IPS-20b (cell line): ENCODE measurements around the gene CLEC20A.

Experiments
- H3K27ac ChIP-seq: one replicate; pipeline ENCODE4 v1.5.1; 2013; ENCODE audit warnings: low read length
- H3K27me3 ChIP-seq: 2 replicates; pipeline ENCODE4 v1.6.1; 2013; ENCODE audit warnings: mild to moderate bottlenecking, low read length, inconsistent platforms; ENCODE audit not compliant: insufficient read depth
- H3K36me3 ChIP-seq: 2 replicates; pipeline ENCODE4 v1.6.1; 2013; ENCODE audit warnings: low read depth, mild to moderate bottlenecking, inconsistent platforms, low read length, moderate library complexity; ENCODE audit not compliant: insufficient read depth
- H3K4me1 ChIP-seq: 2 replicates; pipeline ENCODE4 v1.6.1; 2013; ENCODE audit warnings: mild to moderate bottlenecking, control low read depth, inconsistent platforms, low read length, moderate library complexity; ENCODE audit not compliant: insufficient read depth
- H3K4me3 ChIP-seq: 2 replicates; pipeline ENCODE4 v1.5.1; 2013; ENCODE audit warnings: mild to moderate bottlenecking, low read length, inconsistent platforms
- H3K9ac ChIP-seq: 2 replicates; pipeline ENCODE4 v1.6.1; 2013; ENCODE audit warnings: low read depth, mild to moderate bottlenecking, inconsistent platforms, low read length, moderate library complexity
- H3K9me3 ChIP-seq: 2 replicates; pipeline ENCODE4 v1.6.1; 2013; ENCODE audit warnings: mild to moderate bottlenecking, low read depth, low read length, inconsistent platforms; ENCODE audit not compliant: insufficient read depth

Gene CLEC20A

DNA sequence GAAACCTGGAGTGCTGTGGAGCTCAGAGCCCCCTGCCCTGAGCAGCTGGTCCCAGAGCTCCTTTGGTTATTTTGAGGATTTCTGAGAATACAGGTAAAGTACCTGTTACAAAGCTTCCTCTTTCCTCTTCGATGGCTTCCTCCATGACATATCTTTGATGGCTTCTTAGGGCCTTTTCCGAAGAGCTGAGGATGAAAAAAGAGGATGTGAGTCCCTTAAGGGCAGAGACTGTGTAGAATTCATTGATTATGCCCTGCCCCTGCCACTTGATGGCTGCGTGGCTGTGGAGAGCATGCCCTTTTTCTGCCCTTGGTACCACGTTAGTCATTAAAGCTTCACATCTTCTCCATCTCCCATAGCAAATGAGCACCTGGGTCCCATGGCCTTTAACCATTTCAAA lies 30.4 kb upstream of the CLEC20A start:
- H3K27me3 ChIP-seq = no peaks in the 10 kb centered on the region
- H3K27ac ChIP-seq = no peak overlapping the region
- H3K4me1 ChIP-seq = no peaks in the 10 kb centered on the region
- no peaks in the 10 kb centered on the region for H3K36me3 ChIP-seq
- no peak overlapping the region for H3K9ac ChIP-seq
- no peaks in the 10 kb centered on the region for H3K9me3 ChIP-seq
- no peak overlapping the region for H3K4me3 ChIP-seq

DNA sequence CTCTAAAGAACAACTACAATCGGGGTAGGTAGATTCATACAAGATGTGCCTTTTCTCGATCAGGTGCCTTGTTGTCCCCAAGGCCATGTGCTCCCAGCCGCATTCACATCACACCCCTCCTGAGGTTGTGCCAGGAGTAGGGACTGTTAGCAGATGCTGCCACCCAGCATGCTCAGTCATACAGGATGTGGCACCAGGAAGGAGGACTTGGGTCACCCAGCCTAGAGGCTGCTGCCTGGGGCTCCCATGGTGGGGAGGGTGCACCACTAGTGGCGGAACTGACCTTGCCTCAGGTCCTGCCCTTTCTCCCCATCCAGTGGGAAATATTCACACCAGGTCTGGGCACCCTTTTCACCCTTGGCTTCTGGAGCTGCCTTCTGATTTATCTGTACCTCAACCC lies 24.5 kb upstream of the CLEC20A start:
- H3K9me3 ChIP-seq = no peaks in the 10 kb centered on the region
- H3K27me3 ChIP-seq = no peaks in the 10 kb centered on the region
- no peaks in the 10 kb centered on the region for H3K36me3 ChIP-seq
- H3K4me1 ChIP-seq = no peaks in the 10 kb centered on the region
- H3K27ac ChIP-seq = no peak overlapping the region
- no peak overlapping the region for H3K4me3 ChIP-seq
- no peak overlapping the region for H3K9ac ChIP-seq

DNA sequence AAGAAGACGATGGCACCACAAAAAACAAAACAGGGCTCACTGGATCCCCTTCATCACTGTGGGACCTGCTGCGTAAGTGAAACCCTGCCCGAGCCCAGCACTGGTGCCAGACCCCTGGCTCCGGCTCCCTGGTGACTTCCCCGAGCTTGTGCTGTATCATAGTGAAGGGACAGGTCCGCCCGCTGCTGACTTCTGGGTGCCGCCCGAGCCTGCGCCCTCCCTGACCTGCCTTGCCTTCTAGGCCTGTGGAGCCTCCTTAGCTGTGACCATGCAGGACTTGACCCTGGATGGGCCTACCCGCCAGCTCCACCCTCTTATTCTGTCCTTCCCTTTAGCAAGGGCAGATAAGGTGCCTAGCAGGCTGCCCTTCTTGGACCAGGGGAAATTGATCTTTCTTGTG lies 24.0 kb upstream of the CLEC20A start:
- H3K27ac ChIP-seq = no peak overlapping the region
- no peak overlapping the region for H3K4me3 ChIP-seq
- no peaks in the 10 kb centered on the region for H3K4me1 ChIP-seq
- no peaks in the 10 kb centered on the region for H3K9me3 ChIP-seq
- H3K27me3 ChIP-seq = no peaks in the 10 kb centered on the region
- H3K36me3 ChIP-seq = no peaks in the 10 kb centered on the region
- no peak overlapping the region for H3K9ac ChIP-seq

DNA sequence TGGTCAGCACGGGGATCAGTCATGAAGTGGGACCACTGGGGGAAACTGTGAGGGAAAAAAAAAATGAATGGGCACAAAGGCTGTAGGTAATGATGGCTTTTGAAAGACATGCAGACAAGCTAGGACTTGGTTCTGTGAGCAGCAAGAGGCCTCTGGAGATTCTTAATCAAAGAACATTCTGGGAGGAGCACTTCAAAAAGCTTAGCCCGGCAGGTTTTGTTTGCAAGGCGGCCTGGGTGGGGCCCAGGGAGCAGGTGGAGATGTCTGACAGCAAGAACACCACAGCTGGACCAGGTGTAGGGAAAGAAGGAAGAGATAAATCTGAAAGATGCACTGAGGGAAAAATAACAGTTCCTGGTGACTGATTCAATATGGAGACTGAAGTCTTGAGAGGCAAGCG lies 22.1 kb upstream of the CLEC20A start:
- no peak overlapping the region for H3K9ac ChIP-seq
- no peaks in the 10 kb centered on the region for H3K9me3 ChIP-seq
- no peak overlapping the region for H3K27ac ChIP-seq
- no peak overlapping the region for H3K4me3 ChIP-seq
- no peaks in the 10 kb centered on the region for H3K4me1 ChIP-seq
- no peaks in the 10 kb centered on the region for H3K36me3 ChIP-seq
- H3K27me3 ChIP-seq = no peaks in the 10 kb centered on the region

GRCh38 chr1:178516110-178516509 lies 19.3 kb upstream of the CLEC20A start:
- Histone ChIP-seq H3K36me3 (no peaks in the 10 kb centered on the region), H3K9ac (no peak overlapping the region), H3K27me3 (no peaks in the 10 kb centered on the region), H3K4me1 (no peaks in the 10 kb centered on the region), H3K27ac (no peak overlapping the region), H3K4me3 (no peak overlapping the region), H3K9me3 (no peaks in the 10 kb centered on the region)

GRCh38 chr1:178513278-178513983 lies 16.7 kb upstream of the CLEC20A start:
- Histone ChIP-seq H3K36me3 (no peaks in the 10 kb centered on the region), H3K4me3 (no peak overlapping the region), H3K9me3 (no peaks in the 10 kb centered on the region), H3K4me1 (no peaks in the 10 kb centered on the region), H3K27ac (no peak overlapping the region), H3K27me3 (no peaks in the 10 kb centered on the region), H3K9ac (no peak overlapping the region)

DNA sequence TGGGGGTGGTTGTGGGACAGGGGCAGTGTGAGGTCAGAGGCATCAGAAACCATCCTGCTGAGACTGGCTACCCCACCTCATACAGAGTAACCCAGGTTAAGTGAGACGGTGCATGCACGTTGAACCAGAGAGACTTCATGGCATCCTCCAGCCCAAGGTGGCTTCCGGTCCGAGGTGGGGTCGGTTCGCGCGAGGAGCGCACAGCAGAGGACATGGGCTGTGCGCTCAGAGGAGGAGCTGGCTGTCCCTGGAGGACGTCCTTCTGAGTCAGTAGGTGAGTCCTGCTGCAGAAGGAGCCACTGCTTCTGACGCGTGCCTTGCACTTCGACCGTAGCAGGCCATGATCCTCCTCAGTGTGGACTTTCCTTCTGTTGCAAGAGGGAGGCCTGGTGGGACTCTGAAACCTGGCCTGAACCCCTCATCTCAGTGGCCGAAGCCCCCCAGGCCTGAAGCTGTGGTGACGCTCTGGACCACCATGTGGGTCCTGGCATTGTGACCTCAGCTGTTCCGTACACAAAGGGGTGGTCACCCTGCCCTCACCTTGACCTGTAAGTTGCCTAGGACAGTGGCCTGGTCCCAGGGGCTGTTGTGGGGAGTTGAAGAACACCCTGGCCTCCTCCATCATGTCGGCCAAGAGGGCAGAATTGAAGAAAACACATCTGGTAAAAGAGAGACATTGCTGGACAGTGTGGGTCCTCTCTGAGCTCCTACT lies 16.0 kb upstream of the CLEC20A start, which contains the start of gene TEX35:
Gene TEX35, plus strand, starts transcription at position 544 of the 712 bp plus-strand sequence. Its CDS starts 80 bp downstream, at position 624.
- no peak within 1 kb of the TSS for H3K4me3 ChIP-seq
- H3K36me3 ChIP-seq = no peaks in the 10 kb centered on the region
- no peaks in the 10 kb centered on the region for H3K9me3 ChIP-seq
- H3K27ac ChIP-seq = no peak within 1 kb of the TSS
- no peak within 1 kb of the TSS for H3K9ac ChIP-seq
- no peaks in the 10 kb centered on the region for H3K4me1 ChIP-seq
- H3K27me3 ChIP-seq = no peaks in the 10 kb centered on the region

GRCh38 chr1:178510155-178510554 lies 13.4 kb upstream of the CLEC20A start:
- H3K4me1 ChIP-seq = no peaks in the 10 kb centered on the region
- no peaks in the 10 kb centered on the region for H3K9me3 ChIP-seq
- no peaks in the 10 kb centered on the region for H3K36me3 ChIP-seq
- H3K9ac ChIP-seq = no peak overlapping the region
- no peaks in the 10 kb centered on the region for H3K27me3 ChIP-seq
- no peak overlapping the region for H3K27ac ChIP-seq
- no peak overlapping the region for H3K4me3 ChIP-seq

- Histone ChIP-seq H3K4me1 (no peaks in the 10 kb centered on the region), H3K4me3 (no peak overlapping the region), H3K27ac (no peak overlapping the region), H3K9me3 (no peaks in the 10 kb centered on the region), H3K36me3 (no peaks in the 10 kb centered on the region), H3K27me3 (no peaks in the 10 kb centered on the region), H3K9ac (no peak overlapping the region)
These were observed 12.7 kb upstream of the CLEC20A start for GRCh38 chr1:178509414-178510007.

- Histone ChIP-seq H3K4me3 (no peak overlapping the region), H3K9me3 (no peaks in the 10 kb centered on the region), H3K27ac (no peak overlapping the region), H3K9ac (no peak overlapping the region), H3K4me1 (no peaks in the 10 kb centered on the region), H3K27me3 (no peaks in the 10 kb centered on the region), H3K36me3 (no peaks in the 10 kb centered on the region)
These were observed 9.9 kb upstream of the CLEC20A start for GRCh38 chr1:178506669-178507068.

- Histone ChIP-seq H3K9me3 (no peaks in the 10 kb centered on the region), H3K36me3 (no peaks in the 10 kb centered on the region), H3K9ac (no peak overlapping the region), H3K27ac (no peak overlapping the region), H3K27me3 (no peaks in the 10 kb centered on the region), H3K4me3 (no peak overlapping the region), H3K4me1 (no peaks in the 10 kb centered on the region)
These were observed 9.4 kb upstream of the CLEC20A start for GRCh38 chr1:178506177-178506576.

DNA sequence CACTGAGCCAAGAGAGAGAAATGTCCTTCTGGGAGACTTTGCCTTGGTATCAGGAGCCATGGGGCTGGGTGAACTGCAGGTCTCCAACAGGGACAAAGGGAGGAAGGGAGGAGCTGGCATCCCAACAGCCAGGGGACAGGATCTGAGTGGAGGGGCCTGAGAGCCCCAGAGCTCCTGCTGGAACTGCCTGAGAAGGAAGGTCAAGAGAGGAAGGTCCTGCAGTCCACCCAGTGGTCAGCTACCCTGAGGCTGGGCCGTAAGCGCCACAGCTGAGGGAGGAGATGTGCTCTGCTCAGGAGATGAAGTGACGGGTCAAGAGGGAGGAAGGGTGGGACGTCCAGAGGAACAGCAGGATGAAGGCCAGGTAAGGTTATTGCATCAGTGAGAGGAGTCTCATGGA lies 7.5 kb upstream of the CLEC20A start:
- no peak overlapping the region for H3K27ac ChIP-seq
- H3K9me3 ChIP-seq = no peaks in the 10 kb centered on the region
- H3K4me3 ChIP-seq = no peak overlapping the region
- 0 out of 2 replicates have a peak, but pooled peaks cover 3% of the 10 kb centered on the region for H3K4me1 ChIP-seq
- H3K9ac ChIP-seq = no peak overlapping the region
- no peaks in the 10 kb centered on the region for H3K27me3 ChIP-seq
- no peaks in the 10 kb centered on the region for H3K36me3 ChIP-seq
